Uterus (tissue), 4 donors: Measurements from ENCODE around the gene PCDHA13. TPM values are rescaled to one million over a fixed set of nuclear protein-coding genes. Genes with fewer than 3 reads are reported as not detected.

Experiments used
- DNase-seq, 2 donors: peaks; one replicate each; pipeline ENCODE4 v3.0.0-alpha.2; 2019 to 2020
- H3K27ac ChIP-seq, 2 donors: fragments of 200-600 bp; sonication (generic); 1 replicate in 1 of 2; 2 replicates in 1 of 2; pipeline ENCODE4 v1.5.1; 2016 to 2018
- H3K27me3 ChIP-seq, 2 donors: fragments of 200-600 bp; sonication (generic); one replicate each; pipeline ENCODE4 v1.5.1; 2018 to 2019; ENCODE audit warnings: control low read depth in 1 of 2
- H3K36me3 ChIP-seq, 2 donors: fragments of 200-600 bp; sonication (generic); one replicate each; pipeline ENCODE4 v1.5.1; 2019; ENCODE audit warnings: control low read depth in 1 of 2
- H3K4me1 ChIP-seq, 2 donors: fragments of 200-600 bp; sonication (generic); one replicate each; pipeline ENCODE4 v1.5.1; 2018 to 2019; ENCODE audit warnings: control low read depth in 1 of 2
- H3K4me3 ChIP-seq, 2 donors: fragments of 200-600 bp; sonication (generic); 1 replicate in 1 of 2; 2 replicates in 1 of 2; pipeline ENCODE4 v1.5.1; 2018 to 2019; ENCODE audit warnings: mild to moderate bottlenecking in 1 of 2
- H3K9me3 ChIP-seq, 2 donors: fragments of 200-600 bp; sonication (generic); one replicate each; pipeline ENCODE4 v1.5.1; 2019; ENCODE audit warnings: control low read depth in 1 of 2
- POLR2A ChIP-seq, 2 donors: fragments of 450-650 bp; IDR thresholded peaks; one replicate each; pipeline ENCODE4 v1.6.1; 2016; ENCODE audit warnings: antibody characterized with exemption in 2 of 2, mild to moderate bottlenecking in 1 of 2, moderate library complexity in 1 of 2
- intact Hi-C: fragments of 100-400 bp; cut with DNase I; formaldehyde crosslinking; loops from one replicate; pipeline ENCODE4 v1.15.1; 2023; ENCODE audit warnings: low total_unique reads
- total RNA-seq, 4 donors: library from RNA; depleted of rRNA in 3 of 4; stranded (reverse); fragments of >200 nt in 3 of 4; gene quantifications; one replicate each; pipeline versions ENCODE4 v1.1.0 to v1.2.4, GENCODE V29; 2014 to 2023
- TF ChIP-seq, protein P1 (sequence below), 4 experiments: fragments of 200-600 bp in 2 of 4; fragments of 450-650 bp in 2 of 4; sonication (generic) in 2 of 4; IDR thresholded peaks; one replicate each; pipeline ENCODE4 v1.5.1; 2016 to 2019; ENCODE audit warnings: antibody characterized with exemption in 4 of 4, mild to moderate bottlenecking in 2 of 4, moderate library complexity in 1 of 4
- donor health status: DM: yes; HTN: yes; CAD: no.

PCDHA13 gene
- total RNA-seq, 4 donors from 2014 or later: 0.70 to 2.8 (median 2.1) TPM; not detected in 1

DNA sequence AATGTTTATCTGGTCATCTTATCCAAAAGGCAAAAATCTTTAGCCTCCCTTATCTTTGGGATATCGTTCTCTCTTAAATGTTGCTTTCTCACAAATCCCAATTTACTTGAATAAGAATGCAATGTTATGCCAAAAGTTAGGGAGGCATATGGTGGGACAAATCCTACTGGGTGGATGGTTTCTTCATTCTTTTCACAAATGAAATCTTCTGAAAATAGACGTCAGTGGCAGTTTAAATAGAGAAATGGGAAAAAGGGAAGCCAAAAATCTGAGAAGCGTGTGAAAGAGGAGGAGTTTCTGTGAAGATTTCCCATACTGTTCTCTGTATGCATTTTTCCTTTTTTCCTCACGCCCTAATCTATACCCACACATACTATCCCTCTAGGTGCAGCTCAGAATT is 41.7 kb downstream of the PCDHA13 start:
- Histone ChIP-seq H3K36me3 (no peaks in the 10 kb centered on the region), H3K9me3 (no peaks in the 10 kb centered on the region), H3K27ac (no peak overlapping the region), H3K27me3 (no peaks in the 10 kb centered on the region), H3K4me3 (no peak overlapping the region), H3K4me1 (no peaks in the 10 kb centered on the region)
- no peak for TF ChIP-seq POLR2A (IDR thresholded peaks at IDR 0.05)
- TF ChIP-seq, protein P1, sequence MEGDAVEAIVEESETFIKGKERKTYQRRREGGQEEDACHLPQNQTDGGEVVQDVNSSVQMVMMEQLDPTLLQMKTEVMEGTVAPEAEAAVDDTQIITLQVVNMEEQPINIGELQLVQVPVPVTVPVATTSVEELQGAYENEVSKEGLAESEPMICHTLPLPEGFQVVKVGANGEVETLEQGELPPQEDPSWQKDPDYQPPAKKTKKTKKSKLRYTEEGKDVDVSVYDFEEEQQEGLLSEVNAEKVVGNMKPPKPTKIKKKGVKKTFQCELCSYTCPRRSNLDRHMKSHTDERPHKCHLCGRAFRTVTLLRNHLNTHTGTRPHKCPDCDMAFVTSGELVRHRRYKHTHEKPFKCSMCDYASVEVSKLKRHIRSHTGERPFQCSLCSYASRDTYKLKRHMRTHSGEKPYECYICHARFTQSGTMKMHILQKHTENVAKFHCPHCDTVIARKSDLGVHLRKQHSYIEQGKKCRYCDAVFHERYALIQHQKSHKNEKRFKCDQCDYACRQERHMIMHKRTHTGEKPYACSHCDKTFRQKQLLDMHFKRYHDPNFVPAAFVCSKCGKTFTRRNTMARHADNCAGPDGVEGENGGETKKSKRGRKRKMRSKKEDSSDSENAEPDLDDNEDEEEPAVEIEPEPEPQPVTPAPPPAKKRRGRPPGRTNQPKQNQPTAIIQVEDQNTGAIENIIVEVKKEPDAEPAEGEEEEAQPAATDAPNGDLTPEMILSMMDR (IDR thresholded peaks at IDR 0.05): no peak
- intact Hi-C loops: no loop called here
- DNase-seq: no peak

DNA sequence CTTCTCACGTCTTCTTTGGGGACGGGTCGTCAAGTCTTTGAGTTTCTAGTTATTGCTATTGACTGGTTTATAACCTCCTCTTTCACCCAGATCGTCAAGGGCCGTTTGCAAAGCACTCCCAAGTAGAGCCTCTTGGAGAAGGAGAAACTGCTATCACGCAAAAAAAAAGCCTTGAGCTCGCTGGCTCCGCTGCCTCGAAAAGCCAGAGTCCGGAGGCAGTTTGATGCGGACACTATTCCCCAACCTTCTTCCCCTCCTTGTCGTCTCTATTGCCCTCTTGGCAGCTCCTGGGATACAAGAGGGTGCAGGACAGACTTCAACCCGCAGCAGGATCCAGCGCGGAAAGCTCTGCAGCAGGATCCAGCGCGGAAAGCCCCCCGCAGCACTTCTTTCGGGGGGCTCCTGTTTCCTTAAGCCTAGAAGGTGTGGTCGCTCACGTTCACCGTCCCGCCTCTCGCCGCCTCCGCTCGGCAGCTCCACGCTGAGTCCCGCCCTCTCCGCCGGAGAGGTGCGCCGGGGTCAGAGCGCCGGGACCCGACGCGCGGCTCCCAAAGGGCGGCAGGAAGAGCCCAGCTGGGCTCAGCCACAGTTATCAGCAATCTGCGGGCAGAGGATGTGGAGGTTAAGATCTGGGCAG is 44.0 kb downstream of the PCDHA13 start, which contains the start of gene PCDHAC1:
PCDHAC1 (plus strand) TSS at position 494 of the 637 bp plus-strand sequence. CDS start 594 bp downstream, outside the sequence.
- TF ChIP-seq POLR2A (IDR thresholded peaks at IDR 0.05): no peak
- TF ChIP-seq, protein P1 (IDR thresholded peaks at IDR 0.05): no peak
- Histone ChIP-seq H3K4me3 (peak within 1 kb of the TSS; percentile 29 to 50), H3K27ac (peak within 1 kb of the TSS; percentile 31 to 57), H3K4me1 (no peaks in the 10 kb centered on the region), H3K27me3 (no peaks in the 10 kb centered on the region), H3K9me3 (no peaks in the 10 kb centered on the region), H3K36me3 (no peaks in the 10 kb centered on the region)
- DNase-seq: no peak
- intact Hi-C loops: no loop called here

DNA sequence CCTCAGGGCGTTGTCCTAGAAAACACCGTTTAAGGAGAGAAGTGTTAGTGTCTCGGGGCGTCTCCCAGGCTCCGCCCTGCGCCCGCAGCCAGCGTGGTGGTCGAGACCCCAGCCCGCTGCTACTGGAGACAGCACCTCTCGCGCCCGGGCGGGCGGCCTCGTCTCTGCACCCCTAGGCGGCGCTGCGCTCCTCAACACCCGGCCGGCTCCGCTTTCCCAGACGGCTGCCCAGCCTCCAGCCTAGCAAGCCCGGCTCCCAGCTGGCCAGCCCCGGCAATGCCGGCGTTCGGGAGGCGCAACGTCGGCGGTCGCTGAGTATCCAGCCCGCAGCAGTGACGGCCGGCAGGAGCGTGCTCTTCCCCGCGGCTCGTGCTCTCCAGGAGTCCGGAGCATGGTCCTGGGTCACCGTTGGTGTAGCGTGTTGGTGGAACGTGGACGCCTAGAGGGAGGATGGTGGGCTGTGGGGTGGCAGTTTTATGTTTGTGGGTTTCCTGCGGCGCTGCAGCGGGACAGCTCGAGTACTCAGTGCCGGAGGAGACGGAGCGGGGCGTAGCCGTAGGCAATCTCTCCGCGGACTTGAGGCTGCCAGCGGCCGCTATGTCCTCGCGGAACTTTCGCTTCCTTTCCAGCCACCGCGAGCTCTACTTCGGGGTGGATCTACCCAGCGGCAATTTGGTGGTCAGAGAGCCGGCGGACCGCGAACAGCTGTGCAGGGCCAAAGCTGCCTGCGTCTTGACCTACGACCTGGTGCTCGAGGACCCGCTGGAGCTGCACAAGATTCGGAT is 44.7 kb downstream of the PCDHA13 start:
- DNase-seq: peak; percentile 74
- Histone ChIP-seq H3K4me3 (peak overlapping the region; percentile 29 to 50), H3K36me3 (no peaks in the 10 kb centered on the region), H3K9me3 (no peaks in the 10 kb centered on the region), H3K4me1 (no peaks in the 10 kb centered on the region), H3K27me3 (no peaks in the 10 kb centered on the region), H3K27ac (peak overlapping the region; percentile 31 to 57)
- intact Hi-C loops: no loop called here
- no peak for TF ChIP-seq POLR2A (IDR thresholded peaks at IDR 0.05)
- TF ChIP-seq, protein P1 (IDR thresholded peaks at IDR 0.05): peak; percentile 62 to 82 (median 76)

DNA sequence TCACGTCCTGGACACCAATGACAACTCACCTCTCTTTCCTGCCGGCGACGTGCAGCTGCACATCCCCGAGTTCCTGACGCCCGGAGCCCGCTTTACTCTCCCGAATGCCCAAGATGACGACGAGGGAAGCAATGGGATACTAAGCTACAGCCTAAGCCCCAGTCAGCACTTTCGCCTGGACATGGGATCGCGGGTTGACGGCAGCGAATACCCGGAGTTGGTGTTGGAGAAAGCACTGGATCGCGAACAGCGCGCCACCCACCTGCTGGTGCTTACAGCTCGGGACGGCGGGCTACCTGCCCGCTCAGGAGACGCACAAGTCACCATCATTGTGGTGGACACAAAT is 45.3 kb downstream of the PCDHA13 start:
- intact Hi-C loops: no loop called here
- TF ChIP-seq, protein P1 (IDR thresholded peaks at IDR 0.05): no peak
- TF ChIP-seq POLR2A (IDR thresholded peaks at IDR 0.05): no peak
- H3K4me1 ChIP-seq: no peaks in the 10 kb centered on the region
- H3K36me3 ChIP-seq: no peaks in the 10 kb centered on the region
- peak overlapping the region; percentile 29 to 50 for H3K4me3 ChIP-seq
- no peaks in the 10 kb centered on the region for H3K9me3 ChIP-seq
- H3K27me3 ChIP-seq: no peaks in the 10 kb centered on the region
- DNase-seq: peak in 1 of 2 donors; percentile 13
- no peak overlapping the region for H3K27ac ChIP-seq

Other genes starting within 250 kb of the PCDHA13 start
- gene CD14, start 248.9 kb upstream of the PCDHA13 start, total RNA-seq: 10 to 100 TPM in 3 of 4 donors, under 1 TPM in 1; 0.51 to 48.5 (median 34.0) TPM
- gene TMCO6, start 242.7 kb upstream of the PCDHA13 start, total RNA-seq: 10 to 100 TPM in 3 of 4 donors, 1 to 10 TPM in 1; 6.2 to 36.2 (median 22.7) TPM
- 100 to 1,000 TPM in 1 of 4 donors, 10 to 100 TPM in 3; 17.2 to 103 (median 35.6) TPM for gene NDUFA2, start 234.5 kb upstream of the PCDHA13 start, total RNA-seq
- gene IK, start 234.3 kb upstream of the PCDHA13 start, total RNA-seq: 100 to 1,000 TPM in 2 of 4 donors, 10 to 100 TPM in 2; 60.9 to 265 (median 89.3) TPM
- gene WDR55, start 217.2 kb upstream of the PCDHA13 start, total RNA-seq: 10 to 100 TPM in 3 of 4 donors, 1 to 10 TPM in 1; 5.9 to 21.9 (median 17.9) TPM
- 1 to 10 TPM in 2 of 4 donors, under 1 TPM in 2; 0.28 to 2.6 (median 0.92) TPM for gene DND1, start 208.5 kb upstream of the PCDHA13 start, total RNA-seq
- gene HARS1, start 190.8 kb upstream of the PCDHA13 start, total RNA-seq: 10 to 100 TPM; 20.3 to 50.5 (median 40.4) TPM
- 10 to 100 TPM in 2 of 4 donors, 1 to 10 TPM in 2; 2.6 to 38.0 (median 15.7) TPM for gene HARS2, start 190.7 kb upstream of the PCDHA13 start, total RNA-seq
- gene ZMAT2, start 181.7 kb upstream of the PCDHA13 start, total RNA-seq: 10 to 100 TPM; 18.2 to 41.9 (median 30.4) TPM
- gene PCDHA1, start 96.0 kb upstream of the PCDHA13 start, total RNA-seq: under 1 TPM in 1 of 4 donors, not detected in 3; 0.41 TPM
- gene PCDHA2, start 87.3 kb upstream of the PCDHA13 start, total RNA-seq: under 1 TPM in 3 of 4 donors, not detected in 1; 0.26 to 0.76 (median 0.52) TPM
- gene PCDHA3, start 81.1 kb upstream of the PCDHA13 start, total RNA-seq: 1 to 10 TPM in 3 of 4 donors, not detected in 1; 1.6 to 2.4 (median 1.8) TPM
- 1 to 10 TPM in 1 of 4 donors, under 1 TPM in 3; 0.26 to 5.8 (median 0.59) TPM for gene PCDHA4, start 75.1 kb upstream of the PCDHA13 start, total RNA-seq
- gene PCDHA5, start 60.5 kb upstream of the PCDHA13 start, total RNA-seq: 1 to 10 TPM in 1 of 4 donors, under 1 TPM in 2, not detected in 1; 0.61 to 2.3 (median 0.69) TPM
- 1 to 10 TPM in 3 of 4 donors, under 1 TPM in 1; 0.29 to 2.4 (median 1.3) TPM for gene PCDHA6, start 54.2 kb upstream of the PCDHA13 start, total RNA-seq
- 10 to 100 TPM in 1 of 4 donors, 1 to 10 TPM in 1, under 1 TPM in 1, not detected in 1; 0.98 to 24.6 (median 2.2) TPM for gene PCDHA7, start 47.9 kb upstream of the PCDHA13 start, total RNA-seq
- 1 to 10 TPM in 2 of 4 donors, not detected in 2; 1.2 to 1.9 TPM for gene PCDHA8, start 40.9 kb upstream of the PCDHA13 start, total RNA-seq
- gene PCDHA9, start 33.7 kb upstream of the PCDHA13 start, total RNA-seq: 1 to 10 TPM in 1 of 4 donors, under 1 TPM in 3; 0.26 to 1.2 (median 0.64) TPM
- 1 to 10 TPM in 2 of 4 donors, under 1 TPM in 2; under 0.01 to 3.1 (median 1.6) TPM for gene PCDHA10, start 26.2 kb upstream of the PCDHA13 start, total RNA-seq
- gene PCDHA11, start 13.2 kb upstream of the PCDHA13 start, total RNA-seq: 1 to 10 TPM in 1 of 4 donors, under 1 TPM in 3; 0.26 to 2.1 (median 0.63) TPM
- gene PCDHA12, start 6.8 kb upstream of the PCDHA13 start, total RNA-seq: 1 to 10 TPM in 3 of 4 donors, under 1 TPM in 1; 0.98 to 9.4 (median 1.5) TPM
- 1 to 10 TPM in 2 of 4 donors, under 1 TPM in 1, not detected in 1; under 0.01 to 1.7 (median 1.2) TPM for gene PCDHAC1, start 44.2 kb downstream of the PCDHA13 start, total RNA-seq
- gene PCDHAC2, start 84.4 kb downstream of the PCDHA13 start, total RNA-seq: 1 to 10 TPM in 2 of 4 donors, under 1 TPM in 2; under 0.01 to 7.1 (median 1.1) TPM
- under 1 TPM in 1 of 4 donors, not detected in 3; 0.28 TPM for gene PCDHB1, start 169.2 kb downstream of the PCDHA13 start, total RNA-seq
- gene PCDHB2, start 212.5 kb downstream of the PCDHA13 start, total RNA-seq: 1 to 10 TPM in 3 of 4 donors, not detected in 1; 2.3 to 8.4 (median 4.9) TPM
- gene PCDHB3, start 218.3 kb downstream of the PCDHA13 start, total RNA-seq: 1 to 10 TPM; 1.0 to 6.9 (median 2.8) TPM
- gene PCDHB4, start 239.7 kb downstream of the PCDHA13 start, total RNA-seq: 10 to 100 TPM in 1 of 4 donors, 1 to 10 TPM in 2, under 1 TPM in 1; 0.59 to 10.5 (median 6.0) TPM